PC-9 (cell line): Measurements from ENCODE around the gene HSD17B4. TPM values are rescaled to one million over a fixed set of nuclear protein-coding genes. Genes with fewer than 3 reads are reported as not detected.
"Not testable (repeated sequence)": the region's sequence is repeated elsewhere in the genome, so short reads cannot be mapped to it uniquely, and the experiment has no call there.

Experiments
- BruUV-seq: library from RNA; stranded (reverse); fragments of 400-500 nt; replicated peaks from 2 replicates; lab custom pipeline; 2021; lab: Mats Ljungman, UMichigan
- CTCF ChIA-PET: fragments of 300-600 bp; sonication (Branson Sonifier 250); formaldehyde crosslinking; loops from one replicate; lab custom pipeline; 2022; ENCODE audit warnings: antibody characterized with exemption; lab: Charles Lee
- POLR2A ChIA-PET: fragments of 300-600 bp; sonication (Branson Sonifier 250); formaldehyde crosslinking; loops from one replicate; lab custom pipeline; 2022; ENCODE audit warnings: antibody characterized with exemption; ENCODE audit not compliant: unreplicated experiment; lab: Charles Lee
- DNase-seq, 2 experiments: peaks; one replicate each; pipeline versions ENCODE4 v3.0.0 to v3.0.0-alpha.2; 2015 to 2022; ENCODE audit warnings: mixed read lengths in 1 of 2
- H2AFZ ChIP-seq: fragments of 200-600 bp; sonication (generic); 2 replicates; pipeline ENCODE4 v1.8.1; 2017; ENCODE audit warnings: antibody characterized with exemption
- H3F3A ChIP-seq: fragments of 200-600 bp; sonication (generic); 2 replicates; pipeline ENCODE4 v1.8.1; 2017; ENCODE audit warnings: antibody characterized with exemption, mild to moderate bottlenecking, low read depth; ENCODE audit not compliant: insufficient read depth
- H3K27ac ChIP-seq: fragments of 200-600 bp; sonication (generic); 2 replicates; pipeline ENCODE4 v1.6.1; 2016; ENCODE audit warnings: mixed run types
- H3K27me3 ChIP-seq: fragments of 200-600 bp; sonication (generic); 2 replicates; pipeline ENCODE4 v1.6.1; 2016; ENCODE audit warnings: low read depth, mixed run types; ENCODE audit not compliant: insufficient read depth
- H3K36me3 ChIP-seq: fragments of 200-600 bp; sonication (generic); 2 replicates; pipeline ENCODE4 v1.6.1; 2016; ENCODE audit warnings: low read depth, mixed run types
- H3K4me1 ChIP-seq: fragments of 200-600 bp; sonication (generic); replicated peaks from 2 replicates; pipeline ENCODE4 v1.6.1; 2016; ENCODE audit warnings: mixed run types; ENCODE audit not compliant: insufficient read depth
- H3K4me2 ChIP-seq: fragments of 200-600 bp; sonication (generic); 2 replicates; pipeline ENCODE4 v1.6.1; 2017; ENCODE audit warnings: mixed run types
- H3K4me3 ChIP-seq: fragments of 200-600 bp; sonication (generic); 2 replicates; pipeline ENCODE4 v1.6.1; 2016; ENCODE audit warnings: mixed run types
- H3K79me2 ChIP-seq: fragments of 200-600 bp; sonication (generic); 2 replicates; pipeline ENCODE4 v1.6.1; 2017; ENCODE audit warnings: low read depth, mixed run types
- H3K9me2 ChIP-seq: fragments of 200-600 bp; sonication (generic); 2 replicates; pipeline ENCODE4 v1.8.1; 2017; ENCODE audit warnings: mild to moderate bottlenecking; ENCODE audit not compliant: insufficient read depth
- H3K9me3 ChIP-seq: fragments of 200-600 bp; sonication (generic); 2 replicates; pipeline ENCODE4 v1.8.1; 2016; ENCODE audit warnings: low read depth; ENCODE audit not compliant: insufficient read depth
- H4K20me1 ChIP-seq: fragments of 200-600 bp; sonication (generic); 2 replicates; pipeline ENCODE4 v1.8.1; 2017; ENCODE audit not compliant: insufficient read depth
- CTCF ChIP-seq: fragments of 200-600 bp; sonication (generic); conservative IDR thresholded peaks from 2 replicates; pipeline ENCODE4 v1.6.1; 2017; ENCODE audit warnings: mixed run types, antibody characterized with exemption, mild to moderate bottlenecking, moderate library complexity
- EZH2 ChIP-seq: fragments of 200-600 bp; sonication (generic); IDR thresholded peaks from 2 replicates; pipeline ENCODE4 v1.8.0; 2017; ENCODE audit warnings: antibody characterized with exemption, low read depth
- intact Hi-C: fragments of 100-400 bp; cut with micrococcal nuclease; formaldehyde crosslinking; loops from one replicate; pipeline ENCODE4 v1.10.0; 2022; ENCODE audit not compliant: unreplicated experiment
- total RNA-seq: library from RNA; stranded (reverse); gene quantifications from 2 replicates; pipeline ENCODE4 v1.2.3, GENCODE V29; 2021

HSD17B4 gene
- total RNA-seq, 1 experiment from 2014 or later: 148 TPM

GRCh38 chr5:119412279-119413227 lies 39.7 kb upstream of the HSD17B4 start:
- peaks cover 14% of the 10 kb centered on the region; the same call in 1 of the 2 replicates for H3K4me1 ChIP-seq
- no peaks in the 10 kb centered on the region for H3K9me2 ChIP-seq
- peak overlapping the region; percentile 59; the same call in 1 of the 2 replicates for H3K4me3 ChIP-seq
- H2AFZ ChIP-seq: no peak overlapping the region
- no peaks in the 10 kb centered on the region for H3K9me3 ChIP-seq
- no peaks in the 10 kb centered on the region for H3F3A ChIP-seq
- no peaks in the 10 kb centered on the region for H3K27me3 ChIP-seq
- POLR2A ChIA-PET: interaction anchor here (0.6 to 0.8 kb wide), 2 partner anchors 424 to 425 kb away, joined by 5 to 29 read pairs; partner anchors contain the start of gene DTWD2
- no peaks in the 10 kb centered on the region for H4K20me1 ChIP-seq
- no peaks in the 10 kb centered on the region for H3K36me3 ChIP-seq
- CTCF ChIA-PET: interaction anchor here (0.5 to 2.0 kb wide), 9 partner anchors 23 to 437 kb away, joined by 3 to 13 read pairs (median 6); partner anchors contain the start of genes DMXL1, DTWD2 and TNFAIP8
- no peaks in the 10 kb centered on the region for H3K79me2 ChIP-seq
- no peak overlapping the region for H3K27ac ChIP-seq
- intact Hi-C loops: loop anchor here (1.0 to 10.0 kb wide), 7 partner anchors 56 to 424 kb away; partner anchors contain the start of genes DMXL1, DTWD2 and TNFAIP8
- no peak for DNase-seq
- H3K4me2 ChIP-seq: peak overlapping the region; percentile 76; the same call in 1 of the 2 replicates
- no TSS peak for BruUV-seq
- no peak; the same call in 1 of the 2 replicates for TF ChIP-seq CTCF
- TF ChIP-seq EZH2: no peak

- CTCF ChIA-PET, POLR2A ChIA-PET, H3K27me3 ChIP-seq, H3K79me2 ChIP-seq, H3K4me3 ChIP-seq, H2AFZ ChIP-seq, BruUV-seq, H3K9me2 ChIP-seq, DNase-seq, H3K36me3 ChIP-seq, H3K9me3 ChIP-seq, H3K4me2 ChIP-seq, H4K20me1 ChIP-seq, H3F3A ChIP-seq, H3K27ac ChIP-seq: not testable (repeated sequence)
- intact Hi-C loops: loop anchor here (5.0 to 10.0 kb wide), 2 partner anchors 92 to 229 kb away; no protein-coding TSS in a partner anchor
- peaks cover 28% of the 10 kb centered on the region for H3K4me1 ChIP-seq
These were observed 38.1 kb upstream of the HSD17B4 start for GRCh38 chr5:119414124-119414734.

GRCh38 chr5:119417891-119418605 lies 34.2 kb upstream of the HSD17B4 start:
- TF ChIP-seq EZH2: no peak
- TF ChIP-seq CTCF: no peak
- ChIA-PET CTCF (interaction anchor here (0.9 kb wide), 1 partner anchor 396 kb away, joined by 3 read pairs; no protein-coding TSS in a partner anchor), POLR2A (interaction anchor here (0.6 kb wide), 2 partner anchors 94 to 150 kb away, joined by 5 to 6 read pairs; no protein-coding TSS in a partner anchor)
- intact Hi-C loops: loop anchor here (2.0 to 10.0 kb wide), 2 partner anchors 35 to 233 kb away; partner anchors contain the start of gene HSD17B4
- Histone ChIP-seq H3K27ac (no peak overlapping the region), H3K27me3 (no peaks in the 10 kb centered on the region), H3F3A (no peaks in the 10 kb centered on the region), H3K9me2 (no peaks in the 10 kb centered on the region), H3K79me2 (no peaks in the 10 kb centered on the region), H3K4me1 (peaks cover 28% of the 10 kb centered on the region), H3K36me3 (no peaks in the 10 kb centered on the region), H4K20me1 (no peaks in the 10 kb centered on the region), H3K4me2 (peak overlapping the region; percentile 44), H2AFZ (no peak overlapping the region), H3K9me3 (no peaks in the 10 kb centered on the region), H3K4me3 (no peak overlapping the region)
- peak in 1 of 2 experiments; percentile 38 for DNase-seq
- BruUV-seq: no TSS peak
